Erythroblast (primary cell): ENCODE measurements around the gene CACNG8.

Source experiments
- GATA1 ChIP-seq: IDR thresholded peaks from 2 replicates; pipeline ENCODE4 v1.6.1; 2011; ENCODE audit warnings: low read depth, mild to moderate bottlenecking, control low read depth, low read length, moderate library complexity
- POLR2A ChIP-seq: IDR thresholded peaks from 2 replicates; pipeline ENCODE4 v1.6.1; 2011; ENCODE audit warnings: mild to moderate bottlenecking, low read length

GRCh38 chr19:53915000-53915399 lies 47.7 kb upstream of the CACNG8 start:
- TF ChIP-seq POLR2A (no peak), GATA1 (no peak)
